GM23248 (cell line): Measurements from ENCODE around the gene SLC5A7.

ENCODE experiments used
- EZH2 ChIP-seq: fragments of 200-600 bp; sonication (generic); IDR thresholded peaks from 2 replicates; pipeline ENCODE4 v1.6.1; 2018; ENCODE audit warnings: antibody characterized with exemption, mild to moderate bottlenecking; ENCODE audit not compliant: insufficient read depth, poor library complexity, severe bottlenecking
- EZH2phosphoT487 ChIP-seq: fragments of 200-600 bp; sonication (generic); IDR thresholded peaks from 2 replicates; pipeline ENCODE4 v1.6.1; 2018; ENCODE audit warnings: antibody characterized with exemption, moderate library complexity, mild to moderate bottlenecking, low read depth; ENCODE audit not compliant: insufficient read depth

DNA sequence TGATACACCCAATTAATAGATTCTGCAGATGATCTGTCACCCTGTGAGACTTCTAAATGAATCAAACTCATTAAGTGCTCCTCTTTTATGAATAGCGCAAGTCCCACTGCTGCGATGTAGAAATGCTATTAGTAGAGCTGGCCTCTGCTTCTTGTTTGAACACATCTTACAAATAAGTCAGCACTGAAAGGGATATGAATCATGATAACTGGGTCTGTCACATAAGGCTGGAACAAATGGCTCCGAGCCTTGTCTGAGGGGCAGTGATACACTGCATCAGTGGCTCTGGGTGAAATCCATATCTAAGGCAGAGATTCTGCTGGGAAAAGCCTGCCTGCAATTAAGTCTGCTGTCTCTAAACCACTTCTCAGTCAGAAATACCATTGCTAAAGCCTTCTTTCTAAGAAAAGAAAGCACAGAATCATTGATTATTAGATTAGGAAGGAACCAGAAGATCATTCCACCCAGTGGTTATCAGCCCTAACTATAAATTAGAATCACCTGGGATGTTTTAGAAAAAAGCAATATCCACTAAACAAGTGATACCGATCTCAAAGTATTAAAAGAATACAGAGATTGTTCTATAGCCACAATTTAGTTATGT, 75.2 kb downstream of the SLC5A7 start:
- TF ChIP-seq EZH2 (no peak), EZH2phosphoT487 (no peak)
